BE2C (cell line): ENCODE measurements around the gene JUND. TPM values are rescaled to one million over a fixed set of nuclear protein-coding genes. Genes with fewer than 3 reads are reported as not detected.
"Not testable (repeated sequence)": the region's sequence is repeated elsewhere in the genome, so short reads cannot be mapped to it uniquely, and the experiment has no call there.

Experiments
- DNase-seq: peaks from one replicate; pipeline ENCODE4 v3.0.0-alpha.2; 2020
- H3K27me3 ChIP-seq: fragments of 250-450 bp; sonication (Bioruptor Pico); 2 replicates; pipeline ENCODE4 v1.5.1; 2020; ENCODE audit warnings: mild to moderate bottlenecking
- H3K36me3 ChIP-seq: fragments of 250-450 bp; sonication (Bioruptor Pico); 2 replicates; pipeline ENCODE4 v1.5.1; 2020; ENCODE audit warnings: mild to moderate bottlenecking
- H3K4me1 ChIP-seq: fragments of 250-450 bp; sonication (Bioruptor Pico); 2 replicates; pipeline ENCODE4 v1.5.1; 2020
- H3K4me3 ChIP-seq: 2 replicates; pipeline ENCODE4 v1.5.1; 2011; ENCODE audit warnings: low read depth, low read length
- H3K9me3 ChIP-seq: fragments of 250-450 bp; sonication (Bioruptor Pico); 2 replicates; pipeline ENCODE4 v1.5.1; 2020
- polyA plus RNA-seq: library from polyadenylated mRNA; unstranded; fragments of >200 nt; gene quantifications from one replicate; pipeline ENCODE4 v1.2.1, GENCODE V29; 2012; ENCODE audit warnings: low read depth, missing spikeins; ENCODE audit not compliant: insufficient read length, insufficient read depth
- TF ChIP-seq, protein P1 (sequence below): IDR thresholded peaks from 2 replicates; pipeline ENCODE4 v1.5.1; 2012; ENCODE audit warnings: mild to moderate bottlenecking, low read depth, low read length

Gene JUND
- polyA plus RNA-seq: 386 TPM

- TF ChIP-seq, protein P1, sequence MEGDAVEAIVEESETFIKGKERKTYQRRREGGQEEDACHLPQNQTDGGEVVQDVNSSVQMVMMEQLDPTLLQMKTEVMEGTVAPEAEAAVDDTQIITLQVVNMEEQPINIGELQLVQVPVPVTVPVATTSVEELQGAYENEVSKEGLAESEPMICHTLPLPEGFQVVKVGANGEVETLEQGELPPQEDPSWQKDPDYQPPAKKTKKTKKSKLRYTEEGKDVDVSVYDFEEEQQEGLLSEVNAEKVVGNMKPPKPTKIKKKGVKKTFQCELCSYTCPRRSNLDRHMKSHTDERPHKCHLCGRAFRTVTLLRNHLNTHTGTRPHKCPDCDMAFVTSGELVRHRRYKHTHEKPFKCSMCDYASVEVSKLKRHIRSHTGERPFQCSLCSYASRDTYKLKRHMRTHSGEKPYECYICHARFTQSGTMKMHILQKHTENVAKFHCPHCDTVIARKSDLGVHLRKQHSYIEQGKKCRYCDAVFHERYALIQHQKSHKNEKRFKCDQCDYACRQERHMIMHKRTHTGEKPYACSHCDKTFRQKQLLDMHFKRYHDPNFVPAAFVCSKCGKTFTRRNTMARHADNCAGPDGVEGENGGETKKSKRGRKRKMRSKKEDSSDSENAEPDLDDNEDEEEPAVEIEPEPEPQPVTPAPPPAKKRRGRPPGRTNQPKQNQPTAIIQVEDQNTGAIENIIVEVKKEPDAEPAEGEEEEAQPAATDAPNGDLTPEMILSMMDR: no peak
- peaks cover 22% of the 10 kb centered on the region for H3K36me3 ChIP-seq
- peaks cover 9% of the 10 kb centered on the region for H3K4me1 ChIP-seq
- H3K9me3 ChIP-seq: no peaks in the 10 kb centered on the region
- DNase-seq: peak; percentile 99
- H3K27me3 ChIP-seq: no peaks in the 10 kb centered on the region
- H3K4me3 ChIP-seq: peak within 1 kb of the TSS; percentile 96
Measured at GRCh38 chr19:18281082-18282020, at the start of gene JUND. Gene JUND, minus strand, starts transcription at chr19:18281622. Its CDS starts 138 bp downstream, at chr19:18281484.

DNA sequence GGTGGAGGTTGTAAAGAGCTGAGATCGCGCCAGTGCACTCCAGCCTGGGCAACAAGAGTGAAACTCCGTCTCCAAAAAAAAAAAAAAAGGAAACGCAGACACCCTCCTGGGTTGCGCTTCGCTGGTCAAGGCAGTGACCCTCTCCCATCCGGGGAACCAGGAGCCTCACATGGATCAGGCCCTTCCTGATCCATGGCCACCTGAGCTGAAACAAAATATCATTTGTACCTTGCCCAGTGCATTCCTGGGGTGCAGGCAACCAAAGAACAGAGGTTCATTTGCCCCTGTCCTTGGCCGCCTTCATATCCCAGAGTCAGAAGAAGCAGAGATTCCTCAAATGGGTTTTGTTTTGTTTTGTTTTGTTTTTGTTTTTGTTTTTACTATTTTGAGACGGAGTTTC, 49.4 kb upstream of the JUND start:
- TF ChIP-seq, protein P1: no peak
- no peaks in the 10 kb centered on the region for H3K4me1 ChIP-seq
- no peaks in the 10 kb centered on the region for H3K27me3 ChIP-seq
- H3K36me3 ChIP-seq: no peaks in the 10 kb centered on the region
- H3K9me3 ChIP-seq: no peaks in the 10 kb centered on the region
- DNase-seq: no peak
- H3K4me3 ChIP-seq: no peak overlapping the region

DNA sequence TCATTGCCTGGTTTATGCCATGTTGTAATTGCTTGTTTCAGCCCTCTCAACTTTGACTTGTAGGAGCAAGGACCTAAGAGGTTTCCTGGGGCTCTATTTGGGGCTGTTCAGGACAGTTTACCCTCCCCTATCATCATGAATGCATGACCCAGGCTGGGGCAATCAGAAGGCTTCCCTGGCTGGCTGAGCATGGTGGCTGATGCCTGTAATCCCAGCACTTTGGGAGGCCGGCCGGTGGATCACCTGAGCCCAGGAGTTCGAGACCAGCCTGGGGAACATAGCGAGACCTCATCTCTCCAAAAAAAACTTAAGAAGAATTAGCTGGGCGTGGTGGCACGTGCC, 47.6 kb upstream of the JUND start:
- TF ChIP-seq, protein P1: no peak
- H3K4me3 ChIP-seq: peak overlapping the region; percentile 46
- H3K27me3 ChIP-seq: no peaks in the 10 kb centered on the region
- no peak for DNase-seq
- no peaks in the 10 kb centered on the region for H3K4me1 ChIP-seq
- H3K36me3 ChIP-seq: no peaks in the 10 kb centered on the region
- H3K9me3 ChIP-seq: no peaks in the 10 kb centered on the region

GRCh38 chr19:18328340-18329034, 47.1 kb upstream of the JUND start:
- no peaks in the 10 kb centered on the region for H3K27me3 ChIP-seq
- no peaks in the 10 kb centered on the region for H3K9me3 ChIP-seq
- TF ChIP-seq, protein P1: peak; percentile 97
- peak; percentile 91 for DNase-seq
- H3K36me3 ChIP-seq: no peaks in the 10 kb centered on the region
- peaks cover 2% of the 10 kb centered on the region for H3K4me1 ChIP-seq
- H3K4me3 ChIP-seq: peak overlapping the region; percentile 46

DNA sequence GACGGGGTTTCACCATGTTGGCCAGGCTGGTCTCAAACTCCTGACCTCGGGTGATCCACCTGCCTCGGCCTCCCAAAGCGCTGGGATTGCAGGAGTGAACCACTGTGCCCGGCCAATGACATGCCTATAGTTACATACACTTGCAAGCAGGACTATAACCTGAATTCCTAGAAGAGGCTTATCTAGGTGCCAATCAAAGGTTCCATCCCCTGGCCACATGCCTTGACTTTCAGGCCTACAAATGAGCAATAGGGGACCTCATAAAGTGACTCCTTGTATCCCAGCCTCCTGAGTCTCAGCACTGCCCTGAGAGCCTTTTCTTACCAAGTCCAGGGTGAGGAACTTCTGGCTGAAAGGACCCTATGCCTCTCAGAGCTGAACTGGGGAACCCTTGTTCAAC, 45.4 kb upstream of the JUND start:
- Histone ChIP-seq H3K4me1 (peaks cover 7% of the 10 kb centered on the region), H3K4me3 (no peak overlapping the region), H3K9me3 (no peaks in the 10 kb centered on the region; the same call in 1 of the 2 replicates), H3K27me3 (no peaks in the 10 kb centered on the region), H3K36me3 (no peaks in the 10 kb centered on the region)
- TF ChIP-seq, protein P1: no peak
- no peak for DNase-seq

DNA sequence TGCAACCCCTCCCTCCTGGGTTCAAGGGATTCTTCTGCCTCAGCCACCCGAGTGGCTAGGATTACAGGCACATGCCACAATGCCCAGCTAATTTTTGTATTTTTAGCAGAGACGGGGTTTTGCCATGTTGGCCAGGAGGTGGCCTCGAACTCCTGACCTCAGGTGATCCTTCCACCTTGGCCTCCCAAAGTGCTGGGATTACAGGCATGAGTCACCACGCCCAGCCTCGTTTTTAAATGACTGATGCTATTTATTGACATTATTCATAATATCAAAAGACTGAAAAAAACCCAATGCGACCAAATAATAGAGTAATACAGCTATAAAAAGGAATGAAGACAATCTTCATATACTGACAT, 42.9 kb upstream of the JUND start:
- peaks cover 14% of the 10 kb centered on the region for H3K4me1 ChIP-seq
- not testable (repeated sequence) for DNase-seq

More for the DNA sequence above, 42.9 kb upstream of the JUND start:
- not testable (repeated sequence) for H3K27me3 ChIP-seq, H3K9me3 ChIP-seq, H3K4me3 ChIP-seq, H3K36me3 ChIP-seq
